Stimulated activated CD8-positive, alpha-beta memory T cell treated with anti-CD3 and anti-CD28 coated beads, Interleukin-4, amount 100 ng/mL, for 1 hour (primary cell): ENCODE results near the gene FIBCD1.

Experiments used
- DNase-seq, 2 donors: peaks; one replicate each; pipeline ENCODE4 v3.0.0-alpha.2; 2020; ENCODE audit warnings: low read depth in 2 of 2, low spot score in 1 of 2

Gene FIBCD1

GRCh38 chr9:130937146-130938076 is 1.6 kb downstream of the FIBCD1 start:
- DNase-seq, result no peak

- DNase-seq, result no peak
Measured at GRCh38 chr9:130936285-130937117, 2.5 kb downstream of the FIBCD1 start.

- no peak for DNase-seq
Measured at GRCh38 chr9:130935648-130936271, 3.3 kb downstream of the FIBCD1 start.

- no peak for DNase-seq
Measured at GRCh38 chr9:130934702-130935647, 4.1 kb downstream of the FIBCD1 start.

- DNase-seq, result no peak
Measured at GRCh38 chr9:130934246-130934645, 4.8 kb downstream of the FIBCD1 start.

GRCh38 chr9:130933114-130934046 is 5.7 kb downstream of the FIBCD1 start:
- no peak for DNase-seq

- no peak for DNase-seq
Measured at GRCh38 chr9:130932255-130933079, 6.6 kb downstream of the FIBCD1 start.

- DNase-seq, result no peak
Measured at GRCh38 chr9:130931508-130932254, 7.4 kb downstream of the FIBCD1 start.

- DNase-seq, result no peak
Measured at GRCh38 chr9:130930804-130931349, 8.2 kb downstream of the FIBCD1 start.

- DNase-seq, result no peak
Measured at GRCh38 chr9:130930132-130930803, 8.8 kb downstream of the FIBCD1 start.

- no peak for DNase-seq
Measured at GRCh38 chr9:130929571-130930038, 9.4 kb downstream of the FIBCD1 start.

GRCh38 chr9:130927995-130928900 is 10.8 kb downstream of the FIBCD1 start:
- DNase-seq, result no peak

- no peak for DNase-seq
Measured at GRCh38 chr9:130927338-130927737, 11.7 kb downstream of the FIBCD1 start.

GRCh38 chr9:130925050-130925678 is 13.9 kb downstream of the FIBCD1 start:
- DNase-seq, result no peak

- DNase-seq, result no peak
Measured at GRCh38 chr9:130924448-130924788, 14.6 kb downstream of the FIBCD1 start.
